Measurements from ENCODE around the gene HOATZ. TPM values are rescaled to one million over a fixed set of nuclear protein-coding genes. Genes with fewer than 3 reads are reported as not detected.

The HOATZ gene
- total RNA-seq, 2 experiments from 2014 or later: not detected

- ChIA-PET CTCF (interaction anchor here (1.5 to 2.8 kb wide), 2 partner anchors 22 to 69 kb away, joined by 5 to 9 read pairs; no protein-coding TSS in a partner anchor), POLR2A (interaction anchor here (1.7 kb wide), 1 partner anchor 34 kb away, joined by 4 read pairs; the partner anchor contains the start of gene BTG4)
- no peaks in the 10 kb centered on the region for H3K4me1 Mint-ChIP-seq (ENCODE audit: low read depth)
- ATAC-seq: no peak
- H3K4me3 Mint-ChIP-seq: no peak overlapping the region
- no peaks in the 10 kb centered on the region for H3K36me3 Mint-ChIP-seq (ENCODE audit: low read depth)
- intact Hi-C loops (cut with micrococcal nuclease): no loop called here
- peaks cover 6% of the 10 kb centered on the region for H3K27me3 Mint-ChIP-seq
- DNase-seq: no peak
- peaks cover 11% of the 10 kb centered on the region for H3K9me3 Mint-ChIP-seq
- H3K27ac Mint-ChIP-seq: no peak overlapping the region
- TF ChIP-seq CTCF (IDR thresholded peaks at IDR 0.05): no peak
These were observed 36.7 kb upstream of the HOATZ start for GRCh38 chr11:111477898-111478297.

GRCh38 chr11:111479666-111480065 is 34.9 kb upstream of the HOATZ start:
- intact Hi-C loops (cut with micrococcal nuclease): no loop called here
- ChIA-PET CTCF (interaction anchor here (1.1 to 2.8 kb wide), 5 partner anchors 10 to 67 kb away, joined by 3 to 9 read pairs (median 4); no protein-coding TSS in a partner anchor), POLR2A (no interaction called here)
- ATAC-seq (no peak), DNase-seq (no peak)
- peaks cover 16% of the 10 kb centered on the region for H3K9me3 Mint-ChIP-seq
- H3K27me3 Mint-ChIP-seq: peaks cover 6% of the 10 kb centered on the region
- H3K4me1 Mint-ChIP-seq (ENCODE audit: low read depth): no peaks in the 10 kb centered on the region
- H3K36me3 Mint-ChIP-seq (ENCODE audit: low read depth): no peaks in the 10 kb centered on the region
- H3K27ac Mint-ChIP-seq: no peak overlapping the region
- H3K4me3 Mint-ChIP-seq: no peak overlapping the region
- no peak for TF ChIP-seq CTCF (IDR thresholded peaks at IDR 0.05)

GRCh38 chr11:111483431-111483830 is 31.1 kb upstream of the HOATZ start:
- H3K27ac Mint-ChIP-seq: no peak overlapping the region

GRCh38 chr11:111490496-111490895 is 24.1 kb upstream of the HOATZ start:
- ChIA-PET CTCF (no interaction called here), POLR2A (no interaction called here)
- ATAC-seq (no peak), DNase-seq (no peak)
- Mint-ChIP-seq H3K27me3 (peaks cover 11% of the 10 kb centered on the region), H3K4me3 (no peak overlapping the region), H3K4me1 (ENCODE audit: low read depth) (no peaks in the 10 kb centered on the region), H3K9me3 (peaks cover 4% of the 10 kb centered on the region), H3K27ac (no peak overlapping the region), H3K36me3 (ENCODE audit: low read depth) (no peaks in the 10 kb centered on the region)
- TF ChIP-seq CTCF (IDR thresholded peaks at IDR 0.05): no peak
- intact Hi-C loops (cut with micrococcal nuclease): no loop called here

More at GRCh38 chr11:111483431-111483830, 31.1 kb upstream of the HOATZ start:
- no peak for ATAC-seq
- H3K9me3 Mint-ChIP-seq: peaks cover 20% of the 10 kb centered on the region
- no peaks in the 10 kb centered on the region for H3K4me1 Mint-ChIP-seq (ENCODE audit: low read depth)
- intact Hi-C loops (cut with micrococcal nuclease): no loop called here
- no peak overlapping the region for H3K4me3 Mint-ChIP-seq
- no peaks in the 10 kb centered on the region for H3K36me3 Mint-ChIP-seq (ENCODE audit: low read depth)
- CTCF ChIA-PET: interaction anchor here (1.2 kb wide), 1 partner anchor 37 kb away, joined by 3 read pairs; no protein-coding TSS in a partner anchor
- no peak for TF ChIP-seq CTCF (IDR thresholded peaks at IDR 0.05)
- POLR2A ChIA-PET: no interaction called here
- peaks cover 2% of the 10 kb centered on the region for H3K27me3 Mint-ChIP-seq
- no peak for DNase-seq

GRCh38 chr11:111494040-111494439 is 20.5 kb upstream of the HOATZ start:
- peaks cover 21% of the 10 kb centered on the region for H3K27me3 Mint-ChIP-seq
- ATAC-seq: no peak
- CTCF ChIA-PET: interaction anchor here (1.1 to 1.4 kb wide), 2 partner anchors 18 to 47 kb away, joined by 3 to 4 read pairs; no protein-coding TSS in a partner anchor

More at GRCh38 chr11:111494040-111494439, 20.5 kb upstream of the HOATZ start:
- Mint-ChIP-seq H3K9me3 (no peaks in the 10 kb centered on the region), H3K27ac (no peak overlapping the region), H3K4me3 (no peak overlapping the region), H3K36me3 (ENCODE audit: low read depth) (no peaks in the 10 kb centered on the region), H3K4me1 (ENCODE audit: low read depth) (no peaks in the 10 kb centered on the region)
- POLR2A ChIA-PET: no interaction called here
- no peak for DNase-seq
- intact Hi-C loops (cut with micrococcal nuclease): no loop called here
- no peak for TF ChIP-seq CTCF (IDR thresholded peaks at IDR 0.05)

Data from activated CD8-positive, alpha-beta T cell treated with anti-CD3 and anti-CD28 coated beads for 36 hours (primary cell).